ENCODE data around the gene COL25A1. TPM values are rescaled to one million over a fixed set of nuclear protein-coding genes. Genes with fewer than 3 reads are reported as not detected.

COL25A1 gene
- total and polyA plus RNA-seq, 4 experiments from 2014 or later, result 0.06 to 0.55 (median 0.44) TPM; not detected in 1

- no peak overlapping the region for H3K4me3 ChIP-seq (ENCODE audit: low read length in 2 of 2)
- peaks cover 2 to 6% of the 10 kb centered on the region in 2 donors for H3K27me3 Mint-ChIP-seq
- intact Hi-C loops (cut with micrococcal nuclease), result no loop called here
- H3K36me3 ChIP-seq (ENCODE audit: insufficient read depth, low read length), result no peaks in the 10 kb centered on the region
- no peaks in the 10 kb centered on the region for H3K9me3 ChIP-seq (ENCODE audit: control insufficient read depth in 1 of 2, low read length in 2 of 2)
- H3K4me1 ChIP-seq (ENCODE audit: insufficient read depth, low read length), result no peaks in the 10 kb centered on the region
- H3K4me3 Mint-ChIP-seq, result no peak overlapping the region
- H3K36me3 Mint-ChIP-seq, result no peaks in the 10 kb centered on the region
- no peaks in the 10 kb centered on the region for H3K27me3 ChIP-seq (ENCODE audit: insufficient read depth, low read length)
- H3K27ac Mint-ChIP-seq, result no peak overlapping the region
- DNase-seq, result no peak
- ChIA-PET CTCF (ENCODE audit: partially characterized antibody) (no interaction called here), POLR2A (ENCODE audit: partially characterized antibody) (no interaction called here)
- H3K27ac ChIP-seq (ENCODE audit: low read depth, low read length), result no peak overlapping the region
- H3K4me1 Mint-ChIP-seq, result no peaks in the 10 kb centered on the region
- peaks cover 0 to 2% (median 0%) of the 10 kb centered on the region in 8 donors for H3K9me3 Mint-ChIP-seq
Measured at GRCh38 chr4:109125084-109125483, 177.4 kb downstream of the COL25A1 start.

GRCh38 chr4:109123951-109124350 is 178.5 kb downstream of the COL25A1 start:
- Histone ChIP-seq H3K27me3 (ENCODE audit: insufficient read depth, low read length) (no peaks in the 10 kb centered on the region), H3K4me1 (ENCODE audit: insufficient read depth, low read length) (no peaks in the 10 kb centered on the region), H3K36me3 (ENCODE audit: insufficient read depth, low read length) (no peaks in the 10 kb centered on the region), H3K27ac (ENCODE audit: low read depth, low read length) (no peak overlapping the region), H3K9me3 (ENCODE audit: control insufficient read depth in 1 of 2, low read length in 2 of 2) (no peaks in the 10 kb centered on the region), H3K4me3 (ENCODE audit: low read length in 2 of 2) (no peak overlapping the region)
- intact Hi-C loops (cut with micrococcal nuclease), result no loop called here
- DNase-seq, result no peak
- ChIA-PET CTCF (ENCODE audit: partially characterized antibody) (no interaction called here), POLR2A (ENCODE audit: partially characterized antibody) (no interaction called here)
- Mint-ChIP-seq H3K4me1 (no peaks in the 10 kb centered on the region), H3K27me3 (peaks cover 3 to 11% of the 10 kb centered on the region in 2 donors), H3K27ac (no peak overlapping the region), H3K9me3 (peaks cover 0 to 3% (median 0%) of the 10 kb centered on the region in 8 donors), H3K4me3 (no peak overlapping the region), H3K36me3 (no peaks in the 10 kb centered on the region)

DNA sequence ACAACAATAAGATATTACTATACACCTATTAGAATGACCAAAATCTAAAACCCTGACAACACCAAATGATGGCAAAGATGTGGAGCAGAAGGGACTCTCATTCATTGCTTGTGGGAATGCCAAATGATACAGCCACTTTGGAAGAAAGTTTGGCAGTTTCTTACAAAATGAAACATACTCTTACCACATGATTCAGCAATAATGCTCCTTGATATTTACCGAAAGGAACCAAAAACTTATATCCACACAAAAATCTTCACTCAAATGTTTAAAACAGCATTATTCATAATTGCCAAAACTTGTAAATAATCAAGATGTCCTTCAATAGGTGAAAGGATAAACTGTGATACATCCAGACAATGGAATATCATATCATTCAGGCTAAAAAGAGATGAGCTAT is 180.9 kb downstream of the COL25A1 start:
- H3K36me3 Mint-ChIP-seq, result no peaks in the 10 kb centered on the region
- H3K9me3 Mint-ChIP-seq, result peaks cover 0 to 3% (median 0%) of the 10 kb centered on the region in 8 donors
- H3K4me1 Mint-ChIP-seq, result no peaks in the 10 kb centered on the region
- ChIA-PET POLR2A (ENCODE audit: partially characterized antibody) (no interaction called here), CTCF (ENCODE audit: partially characterized antibody) (no interaction called here)
- intact Hi-C loops (cut with micrococcal nuclease), result no loop called here
- Histone ChIP-seq H3K4me1 (ENCODE audit: insufficient read depth, low read length) (no peaks in the 10 kb centered on the region), H3K4me3 (ENCODE audit: low read length in 2 of 2) (no peak overlapping the region), H3K27me3 (ENCODE audit: insufficient read depth, low read length) (no peaks in the 10 kb centered on the region), H3K36me3 (ENCODE audit: insufficient read depth, low read length) (no peaks in the 10 kb centered on the region), H3K27ac (ENCODE audit: low read depth, low read length) (no peak overlapping the region), H3K9me3 (ENCODE audit: control insufficient read depth in 1 of 2, low read length in 2 of 2) (no peaks in the 10 kb centered on the region)
- peaks cover 7 to 10% of the 10 kb centered on the region in 2 donors for H3K27me3 Mint-ChIP-seq
- no peak overlapping the region for H3K27ac Mint-ChIP-seq
- no peak overlapping the region for H3K4me3 Mint-ChIP-seq
- no peak for DNase-seq

- no peaks in the 10 kb centered on the region for H3K27me3 ChIP-seq (ENCODE audit: insufficient read depth, low read length)
- Mint-ChIP-seq H3K4me1 (no peaks in the 10 kb centered on the region), H3K36me3 (no peaks in the 10 kb centered on the region), H3K4me3 (no peak overlapping the region), H3K27ac (no peak overlapping the region), H3K9me3 (peaks cover 0 to 3% (median 0%) of the 10 kb centered on the region in 8 donors), H3K27me3 (peaks cover 14 to 15% of the 10 kb centered on the region in 2 donors)
- no peaks in the 10 kb centered on the region for H3K9me3 ChIP-seq (ENCODE audit: control insufficient read depth in 1 of 2, low read length in 2 of 2)
- intact Hi-C loops (cut with micrococcal nuclease), result no loop called here
- H3K36me3 ChIP-seq (ENCODE audit: insufficient read depth, low read length), result no peaks in the 10 kb centered on the region
- no peak overlapping the region for H3K27ac ChIP-seq (ENCODE audit: low read depth, low read length)
- DNase-seq, result no peak
- ChIA-PET POLR2A (ENCODE audit: partially characterized antibody) (no interaction called here), CTCF (ENCODE audit: partially characterized antibody) (no interaction called here)
- H3K4me1 ChIP-seq (ENCODE audit: insufficient read depth, low read length), result no peaks in the 10 kb centered on the region
- no peak overlapping the region for H3K4me3 ChIP-seq (ENCODE audit: low read length in 2 of 2)
Measured at GRCh38 chr4:109119852-109120251, 182.6 kb downstream of the COL25A1 start.

- H3K4me3 ChIP-seq (ENCODE audit: low read length in 2 of 2), result no peak overlapping the region
- H3K27ac ChIP-seq (ENCODE audit: low read depth, low read length), result no peak overlapping the region
- no peaks in the 10 kb centered on the region for H3K36me3 Mint-ChIP-seq
- H3K9me3 Mint-ChIP-seq, result peaks cover 0 to 3% (median 0%) of the 10 kb centered on the region in 8 donors
- H3K9me3 ChIP-seq (ENCODE audit: control insufficient read depth in 1 of 2, low read length in 2 of 2), result no peaks in the 10 kb centered on the region
- no peaks in the 10 kb centered on the region for H3K36me3 ChIP-seq (ENCODE audit: insufficient read depth, low read length)
- intact Hi-C loops (cut with micrococcal nuclease), result no loop called here
- no peaks in the 10 kb centered on the region for H3K27me3 ChIP-seq (ENCODE audit: insufficient read depth, low read length)
- POLR2A ChIA-PET (ENCODE audit: partially characterized antibody), result no interaction called here
- H3K27ac Mint-ChIP-seq, result no peak overlapping the region
- H3K4me1 ChIP-seq (ENCODE audit: insufficient read depth, low read length), result no peaks in the 10 kb centered on the region
- no peak for DNase-seq
- peaks cover 20% of the 10 kb centered on the region in 2 donors for H3K27me3 Mint-ChIP-seq
- no peak overlapping the region for H3K4me3 Mint-ChIP-seq
- CTCF ChIA-PET (ENCODE audit: partially characterized antibody), result no interaction called here
- no peaks in the 10 kb centered on the region for H3K4me1 Mint-ChIP-seq
Measured at GRCh38 chr4:109118635-109119034, 183.8 kb downstream of the COL25A1 start.

DNA sequence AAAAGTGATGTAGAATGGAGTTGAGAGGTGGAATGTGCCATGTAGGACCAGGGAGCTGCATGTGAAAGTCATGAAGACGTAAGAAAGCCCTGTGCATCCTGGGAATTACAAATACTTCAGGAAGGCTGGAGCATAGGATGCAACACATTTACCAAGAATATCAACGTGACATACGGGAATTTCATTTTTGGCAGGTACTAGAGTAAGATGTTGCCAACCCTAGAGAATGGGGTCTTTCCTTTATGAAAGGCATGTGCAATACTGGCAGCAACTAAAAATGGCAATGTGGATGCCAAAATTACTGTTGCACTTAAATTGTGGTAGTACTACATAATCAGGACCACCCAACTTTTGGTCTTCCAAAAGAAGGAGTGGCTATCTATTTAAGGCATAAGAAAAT is 188.0 kb downstream of the COL25A1 start:
- POLR2A ChIA-PET (ENCODE audit: partially characterized antibody), result no interaction called here
- no peak overlapping the region for H3K27ac ChIP-seq (ENCODE audit: low read depth, low read length)
- no peaks in the 10 kb centered on the region for H3K4me1 ChIP-seq (ENCODE audit: insufficient read depth, low read length)
- CTCF ChIA-PET (ENCODE audit: partially characterized antibody), result no interaction called here
- Mint-ChIP-seq H3K36me3 (no peaks in the 10 kb centered on the region), H3K27ac (no peak overlapping the region), H3K27me3 (peaks cover 19% of the 10 kb centered on the region in 2 donors), H3K9me3 (peaks cover 0 to 2% (median 0%) of the 10 kb centered on the region in 8 donors), H3K4me3 (no peak overlapping the region), H3K4me1 (no peaks in the 10 kb centered on the region)
- H3K4me3 ChIP-seq (ENCODE audit: low read length in 2 of 2), result no peak overlapping the region
- no peaks in the 10 kb centered on the region for H3K9me3 ChIP-seq (ENCODE audit: control insufficient read depth in 1 of 2, low read length in 2 of 2)
- no peak for DNase-seq
- no peaks in the 10 kb centered on the region for H3K36me3 ChIP-seq (ENCODE audit: insufficient read depth, low read length)
- intact Hi-C loops (cut with micrococcal nuclease), result no loop called here
- H3K27me3 ChIP-seq (ENCODE audit: insufficient read depth, low read length), result no peaks in the 10 kb centered on the region

- no peak for DNase-seq
- peaks cover 19% of the 10 kb centered on the region in 2 donors for H3K27me3 Mint-ChIP-seq
- Histone ChIP-seq H3K27me3 (ENCODE audit: insufficient read depth, low read length) (no peaks in the 10 kb centered on the region), H3K36me3 (ENCODE audit: insufficient read depth, low read length) (no peaks in the 10 kb centered on the region), H3K4me3 (ENCODE audit: low read length in 2 of 2) (no peak overlapping the region), H3K4me1 (ENCODE audit: insufficient read depth, low read length) (no peaks in the 10 kb centered on the region), H3K9me3 (ENCODE audit: control insufficient read depth in 1 of 2, low read length in 2 of 2) (no peaks in the 10 kb centered on the region), H3K27ac (ENCODE audit: low read depth, low read length) (no peak overlapping the region)
- no peaks in the 10 kb centered on the region for H3K36me3 Mint-ChIP-seq
- H3K27ac Mint-ChIP-seq, result no peak overlapping the region
- no peak overlapping the region for H3K4me3 Mint-ChIP-seq
- H3K4me1 Mint-ChIP-seq, result no peaks in the 10 kb centered on the region
- CTCF ChIA-PET (ENCODE audit: partially characterized antibody), result no interaction called here
- H3K9me3 Mint-ChIP-seq, result no peaks in the 10 kb centered on the region
- intact Hi-C loops (cut with micrococcal nuclease), result no loop called here
- POLR2A ChIA-PET (ENCODE audit: partially characterized antibody), result no interaction called here
Measured at GRCh38 chr4:109113521-109113920, 188.9 kb downstream of the COL25A1 start.

GRCh38 chr4:109111031-109111430 is 191.4 kb downstream of the COL25A1 start:
- CTCF ChIA-PET (ENCODE audit: partially characterized antibody), result no interaction called here

More at GRCh38 chr4:109111031-109111430, 191.4 kb downstream of the COL25A1 start:
- Histone ChIP-seq H3K36me3 (ENCODE audit: insufficient read depth, low read length) (no peaks in the 10 kb centered on the region), H3K4me3 (ENCODE audit: low read length in 2 of 2) (no peak overlapping the region), H3K9me3 (ENCODE audit: control insufficient read depth in 1 of 2, low read length in 2 of 2) (no peaks in the 10 kb centered on the region), H3K27ac (ENCODE audit: low read depth, low read length) (no peak overlapping the region), H3K4me1 (ENCODE audit: insufficient read depth, low read length) (no peaks in the 10 kb centered on the region), H3K27me3 (ENCODE audit: insufficient read depth, low read length) (no peaks in the 10 kb centered on the region)
- Mint-ChIP-seq H3K4me3 (no peak overlapping the region), H3K36me3 (no peaks in the 10 kb centered on the region), H3K27me3 (peaks cover 13 to 21% of the 10 kb centered on the region in 2 donors), H3K4me1 (no peaks in the 10 kb centered on the region), H3K27ac (no peak overlapping the region), H3K9me3 (no peaks in the 10 kb centered on the region)
- intact Hi-C loops (cut with micrococcal nuclease), result no loop called here
- POLR2A ChIA-PET (ENCODE audit: partially characterized antibody), result no interaction called here
- no peak for DNase-seq

Measured in CD4-positive, alpha-beta memory T cell (primary cell).